ENCODE results near the gene LMNTD2. TPM values are rescaled to one million over a fixed set of nuclear protein-coding genes. Genes with fewer than 3 reads are reported as not detected.

Gene LMNTD2
- total RNA-seq, 2 donors from 2014 or later: 8.5 to 13.3 TPM

- no peak for DNase-seq
- 92 to 97% methylated on average over 9 to 12 of the region's 12 CpGs for WGBS, 2 experiments (ENCODE audit: insufficient coverage in 1 of 2, insufficient read length in 1 of 2)
- Histone ChIP-seq H3K36me3 (ENCODE audit: control insufficient read depth, insufficient read depth, low read length) (peaks cover 8% of the 10 kb centered on the region), H3K9me3 (ENCODE audit: control insufficient read depth, low read length) (no peaks in the 10 kb centered on the region), H3K9ac (ENCODE audit: extremely low read depth, low read length, poor library complexity, severe bottlenecking) (no peak overlapping the region), H3K4me1 (ENCODE audit: control insufficient read depth, insufficient read depth, low read length) (peaks cover 9% of the 10 kb centered on the region), H3K27ac (ENCODE audit: low read depth, low read length) (no peak overlapping the region), H3K4me3 (ENCODE audit: low read length) (no peak overlapping the region), H3K27me3 (ENCODE audit: control insufficient read depth, insufficient read depth, low read length, poor library complexity, severe bottlenecking) (no peaks in the 10 kb centered on the region)
- H3K9me3 Mint-ChIP-seq: no peaks in the 10 kb centered on the region
- H3K27ac Mint-ChIP-seq: no peak overlapping the region
- peaks cover 6% of the 10 kb centered on the region for H3K27me3 Mint-ChIP-seq (ENCODE audit: insufficient read depth)
- H3K4me1 Mint-ChIP-seq: peaks cover 6% of the 10 kb centered on the region
- H3K36me3 Mint-ChIP-seq (ENCODE audit: low read depth): peaks cover 13% of the 10 kb centered on the region
- TF ChIP-seq, protein P1, sequence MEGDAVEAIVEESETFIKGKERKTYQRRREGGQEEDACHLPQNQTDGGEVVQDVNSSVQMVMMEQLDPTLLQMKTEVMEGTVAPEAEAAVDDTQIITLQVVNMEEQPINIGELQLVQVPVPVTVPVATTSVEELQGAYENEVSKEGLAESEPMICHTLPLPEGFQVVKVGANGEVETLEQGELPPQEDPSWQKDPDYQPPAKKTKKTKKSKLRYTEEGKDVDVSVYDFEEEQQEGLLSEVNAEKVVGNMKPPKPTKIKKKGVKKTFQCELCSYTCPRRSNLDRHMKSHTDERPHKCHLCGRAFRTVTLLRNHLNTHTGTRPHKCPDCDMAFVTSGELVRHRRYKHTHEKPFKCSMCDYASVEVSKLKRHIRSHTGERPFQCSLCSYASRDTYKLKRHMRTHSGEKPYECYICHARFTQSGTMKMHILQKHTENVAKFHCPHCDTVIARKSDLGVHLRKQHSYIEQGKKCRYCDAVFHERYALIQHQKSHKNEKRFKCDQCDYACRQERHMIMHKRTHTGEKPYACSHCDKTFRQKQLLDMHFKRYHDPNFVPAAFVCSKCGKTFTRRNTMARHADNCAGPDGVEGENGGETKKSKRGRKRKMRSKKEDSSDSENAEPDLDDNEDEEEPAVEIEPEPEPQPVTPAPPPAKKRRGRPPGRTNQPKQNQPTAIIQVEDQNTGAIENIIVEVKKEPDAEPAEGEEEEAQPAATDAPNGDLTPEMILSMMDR (conservative IDR thresholded peaks at IDR 0.05): no peak
- H3K4me3 Mint-ChIP-seq: no peak overlapping the region
Observed at GRCh38 chr11:563812-564578, 3.5 kb upstream of the LMNTD2 start.

- TF ChIP-seq, protein P1 (conservative IDR thresholded peaks at IDR 0.05): no peak
- Histone ChIP-seq H3K27ac (ENCODE audit: low read depth, low read length) (no peak overlapping the region), H3K27me3 (ENCODE audit: control insufficient read depth, insufficient read depth, low read length, poor library complexity, severe bottlenecking) (peaks cover under 1% of the 10 kb centered on the region), H3K4me3 (ENCODE audit: low read length) (no peak overlapping the region), H3K36me3 (ENCODE audit: control insufficient read depth, insufficient read depth, low read length) (peaks cover 8% of the 10 kb centered on the region), H3K4me1 (ENCODE audit: control insufficient read depth, insufficient read depth, low read length) (peaks cover 9% of the 10 kb centered on the region), H3K9me3 (ENCODE audit: control insufficient read depth, low read length) (no peaks in the 10 kb centered on the region), H3K9ac (ENCODE audit: extremely low read depth, low read length, poor library complexity, severe bottlenecking) (no peak overlapping the region)
- H3K27ac Mint-ChIP-seq: no peak overlapping the region
- H3K9me3 Mint-ChIP-seq: no peaks in the 10 kb centered on the region
- H3K27me3 Mint-ChIP-seq (ENCODE audit: insufficient read depth): peaks cover 10% of the 10 kb centered on the region
- WGBS, 2 experiments (ENCODE audit: insufficient coverage in 1 of 2, insufficient read length in 1 of 2): 91 to 96% methylated on average over 12 to 18 of the region's 18 CpGs
- H3K4me3 Mint-ChIP-seq: no peak overlapping the region
- peaks cover 6% of the 10 kb centered on the region for H3K4me1 Mint-ChIP-seq
- H3K36me3 Mint-ChIP-seq (ENCODE audit: low read depth): peaks cover 13% of the 10 kb centered on the region
- no peak for DNase-seq
Observed at GRCh38 chr11:563066-563811, 2.7 kb upstream of the LMNTD2 start.

GRCh38 chr11:562046-562645, 1.6 kb upstream of the LMNTD2 start:
- WGBS, 2 experiments (ENCODE audit: insufficient coverage in 1 of 2, insufficient read length in 1 of 2): 96 to 98% methylated on average over 16 to 29 of the region's 29 CpGs

More at GRCh38 chr11:562046-562645, 1.6 kb upstream of the LMNTD2 start:
- Histone ChIP-seq H3K36me3 (ENCODE audit: control insufficient read depth, insufficient read depth, low read length) (peaks cover 8% of the 10 kb centered on the region), H3K4me1 (ENCODE audit: control insufficient read depth, insufficient read depth, low read length) (peaks cover 9% of the 10 kb centered on the region), H3K27ac (ENCODE audit: low read depth, low read length) (no peak overlapping the region), H3K9ac (ENCODE audit: extremely low read depth, low read length, poor library complexity, severe bottlenecking) (no peak overlapping the region), H3K27me3 (ENCODE audit: control insufficient read depth, insufficient read depth, low read length, poor library complexity, severe bottlenecking) (peaks cover 11% of the 10 kb centered on the region), H3K4me3 (ENCODE audit: low read length) (peak overlapping the region; percentile 82), H3K9me3 (ENCODE audit: control insufficient read depth, low read length) (no peaks in the 10 kb centered on the region)
- Mint-ChIP-seq H3K4me1 (peaks cover 6% of the 10 kb centered on the region), H3K4me3 (peak overlapping the region; percentile 77), H3K9me3 (no peaks in the 10 kb centered on the region), H3K27ac (no peak overlapping the region), H3K27me3 (ENCODE audit: insufficient read depth) (peaks cover 16% of the 10 kb centered on the region), H3K36me3 (ENCODE audit: low read depth) (peaks cover 16% of the 10 kb centered on the region)
- TF ChIP-seq, protein P1 (conservative IDR thresholded peaks at IDR 0.05): no peak
- no peak for DNase-seq

Measured in endodermal cell (in vitro differentiated cells).